Small intestine (tissue), 7 donors: ENCODE results near the gene PTPRG. TPM values are rescaled to one million over a fixed set of nuclear protein-coding genes. Genes with fewer than 3 reads are reported as not detected.

Experiments
- DNase-seq, 2 donors: peaks; one replicate each; pipeline versions ENCODE4 v3.0.0 to v3.0.0-alpha.2; 2013
- FAIRE-seq: peaks from 2 replicates; lab custom pipeline; 2012; peaks lifted over from hg19 to GRCh38; lab: Jason Lieb, UNC
- H3K27ac ChIP-seq, 3 donors: one replicate each; pipeline ENCODE4 v1.5.1; 2013; ENCODE audit warnings: low read length in 2 of 3, mild to moderate bottlenecking in 2 of 3, control low read depth in 1 of 3, inconsistent platforms in 1 of 3, low read depth in 1 of 3, moderate library complexity in 1 of 3
- H3K27me3 ChIP-seq, 3 donors: one replicate each; pipeline ENCODE4 v1.6.1; 2013; ENCODE audit warnings: low read length in 3 of 3, inconsistent platforms in 1 of 3; ENCODE audit not compliant: control insufficient read depth in 3 of 3, insufficient read depth in 3 of 3
- H3K36me3 ChIP-seq, 3 donors: one replicate each; pipeline ENCODE4 v1.6.1; 2013; ENCODE audit warnings: low read length in 3 of 3, inconsistent platforms in 1 of 3, low read depth in 1 of 3, mild to moderate bottlenecking in 1 of 3, moderate library complexity in 1 of 3; ENCODE audit not compliant: control insufficient read depth in 3 of 3, insufficient read depth in 2 of 3
- H3K4me1 ChIP-seq, 3 donors: one replicate each; pipeline ENCODE4 v1.6.1; 2013; ENCODE audit warnings: low read length in 2 of 3, inconsistent platforms in 1 of 3, low read depth in 1 of 3, mild to moderate bottlenecking in 1 of 3, moderate library complexity in 1 of 3; ENCODE audit not compliant: control insufficient read depth in 3 of 3, insufficient read depth in 2 of 3
- H3K4me3 ChIP-seq, 3 donors: one replicate each; pipeline ENCODE4 v1.5.1; 2013; ENCODE audit warnings: low read length in 3 of 3, control low read depth in 1 of 3, inconsistent platforms in 1 of 3, low read depth in 1 of 3, mild to moderate bottlenecking in 1 of 3, moderate library complexity in 1 of 3
- H3K9me3 ChIP-seq, 2 donors: one replicate each; pipeline ENCODE4 v1.6.1; 2013; ENCODE audit warnings: low read depth in 1 of 2, low read length in 1 of 2; ENCODE audit not compliant: control insufficient read depth in 2 of 2, insufficient read depth in 1 of 2
- WGBS, 3 donors: extraction: QIAGEN DNeasy Blood & Tissue Kit; methylation state at CpG; one replicate each; pipeline ENCODE4 v1.1.7; 2013; 5-methylcytosine and 5-hydroxymethylcytosine counted together
- polyA plus RNA-seq, 4 donors: library from polyadenylated mRNA; stranded (reverse) in 3 of 4; unstranded in 1 of 4; fragments of 200-250 nt in 3 of 4; fragments of 120-200 nt in 1 of 4; gene quantifications; one replicate each; pipeline versions ENCODE4 v1.2.1 to v1.2.3, GENCODE V29; 2013
- donor health status: healthy with polysubstance abuse.
- donor health status: control.
- donor health status: control.
- donor health status: Bipolar disorder and iron deficiency.
- donor health status: healthy.

PTPRG gene
- polyA plus RNA-seq, 4 donors = 0.81 to 18.3 (median 5.6) TPM

GRCh38 chr3:61829722-61830350, 268.5 kb downstream of the PTPRG start:
- H3K9me3 ChIP-seq = no peaks in the 10 kb centered on the region
- DNase-seq = no peak
- FAIRE-seq = no peak
- no peaks in the 10 kb centered on the region for H3K4me1 ChIP-seq
- H3K4me3 ChIP-seq = no peak overlapping the region
- no peak overlapping the region for H3K27ac ChIP-seq
- WGBS, 3 donors = 67 to 89% (median 82%) methylated on average over 5 of the region's 5 CpGs
- no peaks in the 10 kb centered on the region for H3K36me3 ChIP-seq
- no peaks in the 10 kb centered on the region for H3K27me3 ChIP-seq

- 75 to 86% (median 85%) methylated on average over 1 of the region's 1 CpG for WGBS, 3 donors
- Histone ChIP-seq H3K4me3 (no peak overlapping the region), H3K9me3 (no peaks in the 10 kb centered on the region), H3K36me3 (peaks cover 0 to 2% (median 0%) of the 10 kb centered on the region in 3 donors), H3K4me1 (no peaks in the 10 kb centered on the region), H3K27ac (no peak overlapping the region), H3K27me3 (no peaks in the 10 kb centered on the region)
- DNase-seq (no peak), FAIRE-seq (no peak)
Measured at GRCh38 chr3:61831973-61832372, 270.6 kb downstream of the PTPRG start.

- Histone ChIP-seq H3K27me3 (no peaks in the 10 kb centered on the region), H3K9me3 (no peaks in the 10 kb centered on the region), H3K27ac (no peak overlapping the region), H3K4me3 (no peak overlapping the region), H3K36me3 (peaks cover 0 to 2% (median 0%) of the 10 kb centered on the region in 3 donors), H3K4me1 (no peaks in the 10 kb centered on the region)
- DNase-seq (no peak), FAIRE-seq (no peak)
- 67 to 75% (median 73%) methylated on average over 6 of the region's 6 CpGs for WGBS, 3 donors
Measured at GRCh38 chr3:61832375-61833229, 271.2 kb downstream of the PTPRG start.

GRCh38 chr3:61839256-61839655, 277.9 kb downstream of the PTPRG start:
- peaks cover 0 to 2% (median 0%) of the 10 kb centered on the region in 3 donors for H3K36me3 ChIP-seq
- no peaks in the 10 kb centered on the region for H3K4me1 ChIP-seq
- no peaks in the 10 kb centered on the region for H3K9me3 ChIP-seq
- no peak overlapping the region for H3K27ac ChIP-seq
- H3K27me3 ChIP-seq = no peaks in the 10 kb centered on the region
- DNase-seq (no peak), FAIRE-seq (no peak)
- no peak overlapping the region for H3K4me3 ChIP-seq
- 71 to 86% (median 79%) methylated on average over 2 of the region's 2 CpGs for WGBS, 3 donors

- no peak for DNase-seq
- Histone ChIP-seq H3K27ac (no peak overlapping the region), H3K9me3 (no peaks in the 10 kb centered on the region), H3K4me1 (no peaks in the 10 kb centered on the region), H3K36me3 (peaks cover 0 to 2% (median 0%) of the 10 kb centered on the region in 3 donors), H3K4me3 (no peak overlapping the region), H3K27me3 (no peaks in the 10 kb centered on the region)
- 81 to 89% (median 82%) methylated on average over 10 of the region's 10 CpGs for WGBS, 3 donors
- FAIRE-seq = no peak
Measured at GRCh38 chr3:61841111-61841845, 279.9 kb downstream of the PTPRG start.

- no peak overlapping the region for H3K4me3 ChIP-seq
Measured at GRCh38 chr3:61841988-61842387, 280.6 kb downstream of the PTPRG start.

GRCh38 chr3:61844346-61844745, 283.0 kb downstream of the PTPRG start:
- no peaks in the 10 kb centered on the region for H3K27me3 ChIP-seq
- H3K36me3 ChIP-seq = no peaks in the 10 kb centered on the region
- no peak overlapping the region for H3K4me3 ChIP-seq
- FAIRE-seq (no peak), DNase-seq (no peak)
- WGBS, 3 donors = 94 to 99% (median 98%) methylated on average over 5 of the region's 5 CpGs
- H3K4me1 ChIP-seq = peaks cover 3 to 17% (median 4%) of the 10 kb centered on the region in 3 donors
- H3K27ac ChIP-seq = no peak overlapping the region
- no peaks in the 10 kb centered on the region for H3K9me3 ChIP-seq

More at GRCh38 chr3:61841988-61842387, 280.6 kb downstream of the PTPRG start:
- DNase-seq (no peak), FAIRE-seq (no peak)
- H3K9me3 ChIP-seq = no peaks in the 10 kb centered on the region
- no peaks in the 10 kb centered on the region for H3K36me3 ChIP-seq
- no peaks in the 10 kb centered on the region for H3K27me3 ChIP-seq
- H3K27ac ChIP-seq = no peak overlapping the region
- 62 to 82% (median 65%) methylated on average over 2 of the region's 2 CpGs for WGBS, 3 donors
- H3K4me1 ChIP-seq = peaks cover 0 to under 1% (median 0%) of the 10 kb centered on the region in 3 donors

GRCh38 chr3:61846488-61846887, 285.1 kb downstream of the PTPRG start:
- 86 to 93% (median 89%) methylated on average over 2 of the region's 2 CpGs for WGBS, 3 donors
- FAIRE-seq (no peak), DNase-seq (no peak)
- no peaks in the 10 kb centered on the region for H3K9me3 ChIP-seq
- H3K4me1 ChIP-seq = peaks cover 3 to 17% (median 4%) of the 10 kb centered on the region in 3 donors
- H3K27ac ChIP-seq = no peak overlapping the region
- H3K36me3 ChIP-seq = no peaks in the 10 kb centered on the region
- H3K27me3 ChIP-seq = no peaks in the 10 kb centered on the region
- H3K4me3 ChIP-seq = no peak overlapping the region
